K562 (cell line): ENCODE data around the gene ARSD. TPM values are rescaled to one million over a fixed set of nuclear protein-coding genes. Genes with fewer than 3 reads are reported as not detected.

ENCODE experiments used
- CTBP1 ChIP-seq: fragments of 450-650 bp; IDR thresholded peaks from 2 replicates; pipeline ENCODE4 v1.6.1; 2016; ENCODE audit warnings: borderline replicate concordance
- ELF1 ChIP-seq: fragments of 200-800 bp; sonication (Bioruptor generic); IDR thresholded peaks from 2 replicates; pipeline ENCODE4 v1.6.1; 2016; ENCODE audit warnings: missing genetic modification characterization, missing compliant biosample characterization
- ESRRB ChIP-seq: fragments of 250-450 bp; sonication (Bioruptor Pico); IDR thresholded peaks from 2 replicates; pipeline ENCODE4 v1.5.0; 2020; ENCODE audit warnings: mild to moderate bottlenecking, moderate library complexity, borderline replicate concordance
- GATA2 ChIP-seq: sonication (generic); formaldehyde crosslinking; IDR thresholded peaks from 2 replicates; pipeline ENCODE4 v1.4.0; 2020; ENCODE audit warnings: mild to moderate bottlenecking, missing genetic modification reagents
- JUN ChIP-seq, 2 experiments: sonication (generic) in 1 of 2; formaldehyde crosslinking in 1 of 2; IDR thresholded peaks; 2 replicates each; pipeline versions ENCODE4 v1.6.1 to v1.8.0; 2012 to 2022; ENCODE audit warnings: borderline replicate concordance in 2 of 2, mild to moderate bottlenecking in 2 of 2, improper control_type of control experiment in 1 of 2, low read depth in 1 of 2, low read length in 1 of 2, missing genetic modification reagents in 1 of 2
- PBX2 ChIP-seq, 2 experiments: IDR thresholded peaks in 1 of 2; conservative IDR thresholded peaks in 1 of 2; 2 replicates each; pipeline ENCODE4 v1.6.1; 2016; ENCODE audit warnings: low read depth in 2 of 2, mild to moderate bottlenecking in 1 of 2, missing compliant biosample characterization in 1 of 2, missing genetic modification characterization in 1 of 2, moderate library complexity in 1 of 2
- ZC3H8 ChIP-seq: fragments of 450-650 bp; IDR thresholded peaks from 2 replicates; pipeline ENCODE4 v1.6.1; 2017
- ZNF121 ChIP-seq: sonication (generic); formaldehyde crosslinking; conservative IDR thresholded peaks from 2 replicates; pipeline ENCODE4 v1.8.0; 2022; ENCODE audit warnings: missing genetic modification reagents
- ZNF407 ChIP-seq: fragments of 450-650 bp; IDR thresholded peaks from 2 replicates; pipeline ENCODE4 v1.6.1; 2016; ENCODE audit warnings: low read depth
- ZNF592 ChIP-seq: fragments of 450-650 bp; IDR thresholded peaks from 2 replicates; pipeline ENCODE4 v1.6.1; 2017; ENCODE audit warnings: antibody characterized with exemption, mild to moderate bottlenecking
- polyA plus RNA-seq, 8 experiments: library from polyadenylated mRNA; depleted of rRNA in 4 of 8; stranded (reverse) in 5 of 8; unstranded in 3 of 8; fragments of >200 nt; fragmentation: Nextera tagmentation in 2 of 8; fragmentation: Illumina TruSeq in 1 of 8; extraction: Ambion mirVana in 2 of 8; extraction: Trizol in 1 of 8; gene quantifications; 2 replicates each; pipeline versions ENCODE4 v1.2.1 to v1.2.3, GENCODE V29; 2011 to 2014; ENCODE audit warnings: inconsistent platforms in 1 of 8, missing spikeins in 1 of 8
- total RNA-seq, 7 experiments: library from RNA; depleted of rRNA in 6 of 7; stranded (reverse); fragments of >200 nt in 6 of 7; fragmentation: Illumina TruSeq in 2 of 7; extraction: Trizol in 2 of 7; gene quantifications; 2 replicates each; pipeline versions ENCODE4 v1.2.1 to v1.2.3, GENCODE V29; 2011 to 2021; ENCODE audit warnings: low replicate concordance in 1 of 7

The ARSD gene
- total and polyA plus RNA-seq, 9 of the 15 experiments (the other 6 are each of a cell fraction or from before 2014, with no cell fraction given) = 0.05 to 0.23 (median 0.09) TPM; not detected in 1

GRCh38 chrX:2874222-2875135, 54.7 kb downstream of the ARSD start (continued):
- TF ChIP-seq ZNF407 (no peak), JUN (IDR thresholded peaks at IDR 0.05; ENCODE audit: borderline replicate concordance, low read depth, low read length) (no peak), JUN (CRISPR knock-in tag; IDR thresholded peaks at IDR 0.05; ENCODE audit: borderline replicate concordance) (no peak), CTBP1 (peak; percentile 47; the same call in 1 of the 2 replicates), ZNF592 (no peak), GATA2 (no peak), ZNF121 (CRISPR knock-in tag) (no peak), ELF1 (no peak), ZC3H8 (no peak), ESRRB (CRISPR knock-in tag) (no peak), PBX2 (CRISPR knock-in tag; IDR thresholded peaks at IDR 0.05; ENCODE audit: low read depth) (no peak), PBX2 (tag; conservative IDR thresholded peaks at IDR 0.05; ENCODE audit: low read depth) (no peak)
